ENCODE results near the gene HOMER2.
"Not testable (repeated sequence)": the region's sequence is repeated elsewhere in the genome, so short reads cannot be mapped to it uniquely, and the experiment has no call there.

GRCh38 chr15:82821396-82821795 lies 131.1 kb downstream of the HOMER2 start:
- not testable (repeated sequence) for TF ChIP-seq EZH2phosphoT487 (IDR thresholded peaks at IDR 0.05; ENCODE audit: borderline replicate concordance, low read depth, low read length); CTCF (conservative IDR thresholded peaks at IDR 0.05; ENCODE audit: low read length)
